ENCODE data around the gene MYBPC3.

DNA sequence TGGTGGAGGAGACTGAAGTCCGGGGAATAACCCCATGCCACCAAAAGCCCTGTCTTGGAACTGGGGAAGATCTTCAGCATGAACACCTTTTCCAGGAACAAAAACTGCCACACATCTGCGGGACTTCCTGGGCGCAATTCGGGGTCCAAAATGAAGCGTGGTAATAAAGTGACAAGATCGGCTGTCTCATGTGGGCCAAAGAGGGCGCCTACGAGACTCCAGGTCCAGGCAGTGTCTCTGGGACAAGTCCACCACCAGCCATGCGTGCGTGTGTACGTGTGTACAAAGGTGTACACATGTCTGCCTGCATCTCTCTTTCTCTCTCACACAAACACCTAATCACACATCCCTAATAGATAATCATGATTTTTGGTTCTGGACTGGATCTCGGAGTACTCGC is 8.9 kb upstream of the MYBPC3 start:
- TF ChIP-seq, protein P1, sequence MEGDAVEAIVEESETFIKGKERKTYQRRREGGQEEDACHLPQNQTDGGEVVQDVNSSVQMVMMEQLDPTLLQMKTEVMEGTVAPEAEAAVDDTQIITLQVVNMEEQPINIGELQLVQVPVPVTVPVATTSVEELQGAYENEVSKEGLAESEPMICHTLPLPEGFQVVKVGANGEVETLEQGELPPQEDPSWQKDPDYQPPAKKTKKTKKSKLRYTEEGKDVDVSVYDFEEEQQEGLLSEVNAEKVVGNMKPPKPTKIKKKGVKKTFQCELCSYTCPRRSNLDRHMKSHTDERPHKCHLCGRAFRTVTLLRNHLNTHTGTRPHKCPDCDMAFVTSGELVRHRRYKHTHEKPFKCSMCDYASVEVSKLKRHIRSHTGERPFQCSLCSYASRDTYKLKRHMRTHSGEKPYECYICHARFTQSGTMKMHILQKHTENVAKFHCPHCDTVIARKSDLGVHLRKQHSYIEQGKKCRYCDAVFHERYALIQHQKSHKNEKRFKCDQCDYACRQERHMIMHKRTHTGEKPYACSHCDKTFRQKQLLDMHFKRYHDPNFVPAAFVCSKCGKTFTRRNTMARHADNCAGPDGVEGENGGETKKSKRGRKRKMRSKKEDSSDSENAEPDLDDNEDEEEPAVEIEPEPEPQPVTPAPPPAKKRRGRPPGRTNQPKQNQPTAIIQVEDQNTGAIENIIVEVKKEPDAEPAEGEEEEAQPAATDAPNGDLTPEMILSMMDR (conservative IDR thresholded peaks at IDR 0.05 in 1 of 2, IDR thresholded peaks at IDR 0.05 in 1 of 2; ENCODE audit: low read depth in 1 of 2, low read length in 2 of 2), result no peak
- no peak for TF ChIP-seq EZH2 (IDR thresholded peaks at IDR 0.05; ENCODE audit: low read length, missing control alignments)
